ENCODE data around the gene SCAMP5.

GRCh38 chr15:75022783-75023180 is 27.4 kb downstream of the SCAMP5 start:
- TF ChIP-seq, protein P1, sequence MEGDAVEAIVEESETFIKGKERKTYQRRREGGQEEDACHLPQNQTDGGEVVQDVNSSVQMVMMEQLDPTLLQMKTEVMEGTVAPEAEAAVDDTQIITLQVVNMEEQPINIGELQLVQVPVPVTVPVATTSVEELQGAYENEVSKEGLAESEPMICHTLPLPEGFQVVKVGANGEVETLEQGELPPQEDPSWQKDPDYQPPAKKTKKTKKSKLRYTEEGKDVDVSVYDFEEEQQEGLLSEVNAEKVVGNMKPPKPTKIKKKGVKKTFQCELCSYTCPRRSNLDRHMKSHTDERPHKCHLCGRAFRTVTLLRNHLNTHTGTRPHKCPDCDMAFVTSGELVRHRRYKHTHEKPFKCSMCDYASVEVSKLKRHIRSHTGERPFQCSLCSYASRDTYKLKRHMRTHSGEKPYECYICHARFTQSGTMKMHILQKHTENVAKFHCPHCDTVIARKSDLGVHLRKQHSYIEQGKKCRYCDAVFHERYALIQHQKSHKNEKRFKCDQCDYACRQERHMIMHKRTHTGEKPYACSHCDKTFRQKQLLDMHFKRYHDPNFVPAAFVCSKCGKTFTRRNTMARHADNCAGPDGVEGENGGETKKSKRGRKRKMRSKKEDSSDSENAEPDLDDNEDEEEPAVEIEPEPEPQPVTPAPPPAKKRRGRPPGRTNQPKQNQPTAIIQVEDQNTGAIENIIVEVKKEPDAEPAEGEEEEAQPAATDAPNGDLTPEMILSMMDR (IDR thresholded peaks at IDR 0.05), result no peak
- TF ChIP-seq POLR2A (IDR thresholded peaks at IDR 0.05), result no peak

All from right lobe of liver (tissue), 4 donors.